ENCODE data around the gene ABCC5. TPM values are rescaled to one million over a fixed set of nuclear protein-coding genes. Genes with fewer than 3 reads are reported as not detected.

Gene ABCC5
- total RNA-seq, 1 experiment from 2014 or later, result 37.6 TPM

DNA sequence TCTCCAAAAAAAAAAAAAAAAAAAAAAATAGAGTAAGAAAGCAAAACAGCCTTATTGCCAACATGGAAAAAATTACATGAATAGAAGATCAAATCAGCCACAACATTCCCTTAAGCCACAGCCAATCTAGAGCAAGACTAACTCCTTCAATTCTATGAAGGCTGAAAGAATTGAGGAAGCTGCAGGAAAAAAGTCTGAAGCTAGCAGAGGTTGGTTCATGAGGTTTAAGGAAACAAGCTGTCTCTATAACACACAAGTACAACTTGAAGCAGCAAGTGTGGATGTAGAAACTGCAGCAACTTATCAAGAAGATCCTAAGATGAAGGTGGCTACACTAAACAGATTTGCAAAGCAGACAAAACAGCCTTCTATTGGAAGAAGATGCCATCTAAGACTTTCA, 142.3 kb downstream of the ABCC5 start:
- H4K91ac ChIP-seq (ENCODE audit: insufficient read length, low read depth, low read length), result no peak overlapping the region
- H4K8ac ChIP-seq (replicated peaks; ENCODE audit: insufficient read length, low read depth, low read length), result no peak overlapping the region
- H2BK15ac ChIP-seq (ENCODE audit: low read depth, low read length), result no peak overlapping the region
- Mint-ChIP-seq H3K36me3 (ENCODE audit: insufficient read depth in 1 of 3, low read depth in 3 of 3) (peaks cover 9 to 13% (median 12%) of the 10 kb centered on the region in 3 experiments), H3K9me3 (no peaks in the 10 kb centered on the region), H3K4me3 (no peak overlapping the region), H3K27me3 (ENCODE audit: low read depth) (no peaks in the 10 kb centered on the region), H3K4me1 (peaks cover 14 to 21% of the 10 kb centered on the region in 2 experiments), H3K27ac (no peak overlapping the region)
- H3K9ac ChIP-seq (ENCODE audit: extremely low read depth, insufficient read length, low read length), result no peak overlapping the region
- H3T11ph ChIP-seq (ENCODE audit: low read length), result no peak overlapping the region
- H3K27ac ChIP-seq (ENCODE audit: insufficient read length, low read depth, low read length), result no peak overlapping the region
- H3K23ac ChIP-seq (ENCODE audit: insufficient read length, low read depth, low read length), result no peak overlapping the region
- no peak overlapping the region for H3K18ac ChIP-seq (ENCODE audit: insufficient read length, low read depth, low read length)
- peaks cover 6% of the 10 kb centered on the region for H3K79me1 ChIP-seq (ENCODE audit: insufficient read depth, low read depth, low read length, poor library complexity, severe bottlenecking)
- no peak overlapping the region for H2BK12ac ChIP-seq (ENCODE audit: insufficient read length, low read depth, low read length)
- H4K20me1 ChIP-seq (ENCODE audit: control insufficient read depth, insufficient read depth, insufficient read length), result no peaks in the 10 kb centered on the region
- H2BK120ac ChIP-seq (ENCODE audit: low read depth, low read length, poor library complexity, severe bottlenecking), result no peak overlapping the region
- no peak overlapping the region for H3K56ac ChIP-seq (ENCODE audit: insufficient read length, low read depth, low read length)
- H3K27me3 ChIP-seq (ENCODE audit: insufficient read depth, low read length), result no peaks in the 10 kb centered on the region
- TF ChIP-seq, protein P1, sequence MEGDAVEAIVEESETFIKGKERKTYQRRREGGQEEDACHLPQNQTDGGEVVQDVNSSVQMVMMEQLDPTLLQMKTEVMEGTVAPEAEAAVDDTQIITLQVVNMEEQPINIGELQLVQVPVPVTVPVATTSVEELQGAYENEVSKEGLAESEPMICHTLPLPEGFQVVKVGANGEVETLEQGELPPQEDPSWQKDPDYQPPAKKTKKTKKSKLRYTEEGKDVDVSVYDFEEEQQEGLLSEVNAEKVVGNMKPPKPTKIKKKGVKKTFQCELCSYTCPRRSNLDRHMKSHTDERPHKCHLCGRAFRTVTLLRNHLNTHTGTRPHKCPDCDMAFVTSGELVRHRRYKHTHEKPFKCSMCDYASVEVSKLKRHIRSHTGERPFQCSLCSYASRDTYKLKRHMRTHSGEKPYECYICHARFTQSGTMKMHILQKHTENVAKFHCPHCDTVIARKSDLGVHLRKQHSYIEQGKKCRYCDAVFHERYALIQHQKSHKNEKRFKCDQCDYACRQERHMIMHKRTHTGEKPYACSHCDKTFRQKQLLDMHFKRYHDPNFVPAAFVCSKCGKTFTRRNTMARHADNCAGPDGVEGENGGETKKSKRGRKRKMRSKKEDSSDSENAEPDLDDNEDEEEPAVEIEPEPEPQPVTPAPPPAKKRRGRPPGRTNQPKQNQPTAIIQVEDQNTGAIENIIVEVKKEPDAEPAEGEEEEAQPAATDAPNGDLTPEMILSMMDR (conservative IDR thresholded peaks at IDR 0.05), result no peak
- no peak overlapping the region for H3K4ac ChIP-seq (ENCODE audit: low read depth, low read length)
- no peak overlapping the region for H2BK5ac ChIP-seq (ENCODE audit: insufficient read length, low read length)
- no peak overlapping the region for H3K14ac ChIP-seq (ENCODE audit: insufficient read depth, low read length)
- no peak overlapping the region for H2AK5ac ChIP-seq (ENCODE audit: insufficient read length, low read length)
- no peaks in the 10 kb centered on the region for H3K9me3 ChIP-seq (ENCODE audit: control insufficient read depth, low read depth, low read length)
- H3K79me2 ChIP-seq (ENCODE audit: insufficient read depth, low read length), result peaks cover 15% of the 10 kb centered on the region; the same call in 1 of the 2 replicates
- no peak overlapping the region for H3K4me2 ChIP-seq (ENCODE audit: insufficient read depth, insufficient read length, low read length)
- no peak overlapping the region for H2AFZ ChIP-seq (ENCODE audit: low read length)
- no peak for DNase-seq
- peaks cover 2% of the 10 kb centered on the region; the same call in 1 of the 2 replicates for H3K4me1 ChIP-seq (ENCODE audit: insufficient read depth, low read length)
- H2BK20ac ChIP-seq (ENCODE audit: low read depth, low read length, poor library complexity, severe bottlenecking), result no peak overlapping the region
- H4K5ac ChIP-seq (ENCODE audit: insufficient read length, low read depth, low read length), result no peak overlapping the region
- no peaks in the 10 kb centered on the region for H3K23me2 ChIP-seq (ENCODE audit: insufficient read length, low read depth, low read length, poor library complexity, severe bottlenecking)
